HL-60 (cell line): ENCODE measurements around the gene TMEM236.

Experiments used
- CTCF ChIP-seq: IDR thresholded peaks from one replicate; pipeline ENCODE4 v1.5.1; 2011; ENCODE audit warnings: low read length, control low read depth, inconsistent platforms; ENCODE audit not compliant: insufficient read depth
- POLR2AphosphoS5 ChIP-seq: IDR thresholded peaks from 2 replicates; pipeline ENCODE4 v1.6.1; 2012; ENCODE audit warnings: low read depth
- SPI1 ChIP-seq: IDR thresholded peaks from 2 replicates; pipeline ENCODE4 v1.6.1; 2012; ENCODE audit warnings: low read depth, mild to moderate bottlenecking, borderline replicate concordance
- TF ChIP-seq, protein P1 (sequence below): IDR thresholded peaks from 2 replicates; pipeline ENCODE4 v1.6.1; 2012; ENCODE audit warnings: low read depth; ENCODE audit not compliant: insufficient replicate concordance

DNA sequence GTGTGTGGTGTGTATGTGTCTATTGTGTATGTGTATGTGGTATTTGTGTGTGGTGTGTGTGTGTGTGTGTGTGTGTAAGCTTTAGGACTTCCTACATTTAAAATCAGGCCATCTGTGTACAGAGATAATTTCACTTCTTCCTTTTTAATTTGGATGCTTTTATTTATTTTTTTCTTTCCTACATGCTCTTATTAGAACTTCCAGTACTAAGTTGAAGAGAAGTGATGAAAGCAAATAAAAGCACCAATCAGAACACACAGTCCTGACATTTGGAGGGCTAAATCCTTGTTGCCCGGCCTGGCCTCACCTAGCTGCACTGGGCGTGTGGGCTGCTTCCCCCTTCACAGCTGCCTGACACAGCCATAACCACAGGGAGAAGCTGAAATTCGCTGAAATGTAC lies 53.3 kb downstream of the TMEM236 start:
- TF ChIP-seq SPI1, result no peak
- no peak for TF ChIP-seq CTCF
- TF ChIP-seq, protein P1, sequence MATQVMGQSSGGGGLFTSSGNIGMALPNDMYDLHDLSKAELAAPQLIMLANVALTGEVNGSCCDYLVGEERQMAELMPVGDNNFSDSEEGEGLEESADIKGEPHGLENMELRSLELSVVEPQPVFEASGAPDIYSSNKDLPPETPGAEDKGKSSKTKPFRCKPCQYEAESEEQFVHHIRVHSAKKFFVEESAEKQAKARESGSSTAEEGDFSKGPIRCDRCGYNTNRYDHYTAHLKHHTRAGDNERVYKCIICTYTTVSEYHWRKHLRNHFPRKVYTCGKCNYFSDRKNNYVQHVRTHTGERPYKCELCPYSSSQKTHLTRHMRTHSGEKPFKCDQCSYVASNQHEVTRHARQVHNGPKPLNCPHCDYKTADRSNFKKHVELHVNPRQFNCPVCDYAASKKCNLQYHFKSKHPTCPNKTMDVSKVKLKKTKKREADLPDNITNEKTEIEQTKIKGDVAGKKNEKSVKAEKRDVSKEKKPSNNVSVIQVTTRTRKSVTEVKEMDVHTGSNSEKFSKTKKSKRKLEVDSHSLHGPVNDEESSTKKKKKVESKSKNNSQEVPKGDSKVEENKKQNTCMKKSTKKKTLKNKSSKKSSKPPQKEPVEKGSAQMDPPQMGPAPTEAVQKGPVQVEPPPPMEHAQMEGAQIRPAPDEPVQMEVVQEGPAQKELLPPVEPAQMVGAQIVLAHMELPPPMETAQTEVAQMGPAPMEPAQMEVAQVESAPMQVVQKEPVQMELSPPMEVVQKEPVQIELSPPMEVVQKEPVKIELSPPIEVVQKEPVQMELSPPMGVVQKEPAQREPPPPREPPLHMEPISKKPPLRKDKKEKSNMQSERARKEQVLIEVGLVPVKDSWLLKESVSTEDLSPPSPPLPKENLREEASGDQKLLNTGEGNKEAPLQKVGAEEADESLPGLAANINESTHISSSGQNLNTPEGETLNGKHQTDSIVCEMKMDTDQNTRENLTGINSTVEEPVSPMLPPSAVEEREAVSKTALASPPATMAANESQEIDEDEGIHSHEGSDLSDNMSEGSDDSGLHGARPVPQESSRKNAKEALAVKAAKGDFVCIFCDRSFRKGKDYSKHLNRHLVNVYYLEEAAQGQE, result no peak
- no peak for TF ChIP-seq POLR2AphosphoS5
